Neural cell (in vitro differentiated cells): ENCODE results near the gene TCTA.
A peak's percentile ranks its signal among the peaks of the same experiment; 100 is the strongest.

Experiments
- CTCF ChIP-seq: fragments of 450-650 bp; IDR thresholded peaks from 2 replicates; pipeline ENCODE4 v1.5.1; 2014; ENCODE audit warnings: antibody characterized with exemption, mild to moderate bottlenecking, moderate library complexity; ENCODE audit not compliant: poor library complexity, severe bottlenecking
- EZH2 ChIP-seq: fragments of 200-600, 300-800 bp; shearing (Covaris generic), sonication (generic); IDR thresholded peaks from 2 replicates; pipeline ENCODE4 v1.6.1; 2014; ENCODE audit warnings: antibody characterized with exemption, low read length, borderline replicate concordance, mild to moderate bottlenecking; ENCODE audit not compliant: insufficient read depth, poor library complexity, severe bottlenecking
- MXI1 ChIP-seq: fragments of 450-650 bp; conservative IDR thresholded peaks from 2 replicates; pipeline ENCODE4 v1.6.1; 2014; ENCODE audit warnings: antibody characterized with exemption, mild to moderate bottlenecking; ENCODE audit not compliant: poor library complexity, severe bottlenecking
- RAD21 ChIP-seq: fragments of 450-650 bp; conservative IDR thresholded peaks from 2 replicates; pipeline ENCODE4 v1.6.1; 2014; ENCODE audit warnings: antibody characterized with exemption, mild to moderate bottlenecking, moderate library complexity

DNA sequence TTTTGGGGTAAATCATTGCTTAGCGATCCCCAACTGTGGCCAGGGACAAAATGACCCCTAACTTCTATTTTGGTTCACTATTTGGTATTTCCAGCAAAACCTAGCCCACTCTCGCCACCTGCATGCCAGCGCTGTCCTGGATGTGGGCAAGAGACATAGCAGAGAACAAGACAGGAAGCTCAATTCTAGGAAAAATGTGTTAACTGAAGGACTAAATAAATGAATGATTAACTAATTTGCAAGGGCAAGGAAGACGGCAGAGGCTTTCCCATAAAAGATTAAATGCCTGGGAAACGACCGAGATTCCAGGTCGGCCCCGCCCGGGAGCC lies 16.5 kb downstream of the TCTA start:
- no peak for TF ChIP-seq EZH2
- TF ChIP-seq CTCF: peak; percentile 42
- TF ChIP-seq RAD21: no peak
- no peak for TF ChIP-seq MXI1
